Neural progenitor cell (in vitro differentiated cells): ENCODE results near the gene ERMAP.

Source experiments
- EZH2 ChIP-seq: fragments of 200-600 bp; sonication (generic); IDR thresholded peaks from 2 replicates; pipeline ENCODE4 v1.6.1; 2017; ENCODE audit warnings: antibody characterized with exemption, mild to moderate bottlenecking, moderate library complexity
- TF ChIP-seq, protein P1 (sequence below): fragments of 200-600 bp; sonication (generic); IDR thresholded peaks from 2 replicates; pipeline ENCODE4 v1.5.1; 2017; ENCODE audit warnings: antibody characterized with exemption, mild to moderate bottlenecking

DNA sequence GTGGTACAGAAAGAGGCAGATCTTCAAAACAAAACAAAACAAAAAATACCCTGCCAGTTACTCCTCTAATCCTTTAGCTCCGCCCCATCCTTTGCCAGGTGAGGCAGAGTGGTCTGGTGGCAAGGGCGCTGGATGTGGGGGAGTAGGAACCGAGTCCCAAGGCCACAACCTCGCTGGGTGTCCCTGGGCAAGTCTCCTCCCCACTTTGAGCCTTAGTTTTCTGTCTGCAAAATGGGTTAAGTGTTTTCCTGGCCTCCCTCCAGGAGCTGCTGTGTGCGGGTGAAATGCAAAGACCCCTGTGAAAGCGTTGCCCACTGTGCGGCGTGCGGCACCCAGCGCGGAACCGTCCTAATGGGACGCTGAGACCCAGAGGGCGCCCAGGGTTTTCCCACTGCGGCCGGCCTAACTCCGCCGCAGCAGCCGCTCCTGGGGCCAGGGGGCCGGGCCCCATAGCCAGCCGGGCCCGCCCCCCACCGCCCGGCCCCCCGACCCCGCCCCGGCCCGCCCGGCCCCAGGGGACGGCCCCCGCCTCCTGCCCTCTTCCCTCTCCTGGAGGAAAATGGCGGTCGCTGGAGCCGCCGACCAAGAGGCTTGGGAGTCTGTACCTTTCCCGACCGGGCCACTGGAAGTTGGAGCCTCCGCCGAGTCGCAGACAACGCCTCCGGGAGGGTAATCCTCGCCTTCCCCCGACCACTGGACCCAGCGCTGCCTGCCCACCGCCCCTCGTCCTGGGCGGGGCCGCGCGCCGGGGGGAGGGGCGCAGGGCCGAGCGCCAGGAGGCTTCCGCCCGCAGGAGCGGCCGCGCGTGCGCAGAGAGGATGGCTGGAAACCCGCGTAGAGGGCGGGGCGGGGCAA, at the start of gene ERMAP, which contains the start of gene SVBP:
- TF ChIP-seq, protein P1, sequence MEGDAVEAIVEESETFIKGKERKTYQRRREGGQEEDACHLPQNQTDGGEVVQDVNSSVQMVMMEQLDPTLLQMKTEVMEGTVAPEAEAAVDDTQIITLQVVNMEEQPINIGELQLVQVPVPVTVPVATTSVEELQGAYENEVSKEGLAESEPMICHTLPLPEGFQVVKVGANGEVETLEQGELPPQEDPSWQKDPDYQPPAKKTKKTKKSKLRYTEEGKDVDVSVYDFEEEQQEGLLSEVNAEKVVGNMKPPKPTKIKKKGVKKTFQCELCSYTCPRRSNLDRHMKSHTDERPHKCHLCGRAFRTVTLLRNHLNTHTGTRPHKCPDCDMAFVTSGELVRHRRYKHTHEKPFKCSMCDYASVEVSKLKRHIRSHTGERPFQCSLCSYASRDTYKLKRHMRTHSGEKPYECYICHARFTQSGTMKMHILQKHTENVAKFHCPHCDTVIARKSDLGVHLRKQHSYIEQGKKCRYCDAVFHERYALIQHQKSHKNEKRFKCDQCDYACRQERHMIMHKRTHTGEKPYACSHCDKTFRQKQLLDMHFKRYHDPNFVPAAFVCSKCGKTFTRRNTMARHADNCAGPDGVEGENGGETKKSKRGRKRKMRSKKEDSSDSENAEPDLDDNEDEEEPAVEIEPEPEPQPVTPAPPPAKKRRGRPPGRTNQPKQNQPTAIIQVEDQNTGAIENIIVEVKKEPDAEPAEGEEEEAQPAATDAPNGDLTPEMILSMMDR, result no peak
- TF ChIP-seq EZH2, result no peak
